ENCODE data around the gene FHIT.
"Not testable (repeated sequence)": the region's sequence is repeated elsewhere in the genome, so short reads cannot be mapped to it uniquely, and the experiment has no call there.

The FHIT gene

DNA sequence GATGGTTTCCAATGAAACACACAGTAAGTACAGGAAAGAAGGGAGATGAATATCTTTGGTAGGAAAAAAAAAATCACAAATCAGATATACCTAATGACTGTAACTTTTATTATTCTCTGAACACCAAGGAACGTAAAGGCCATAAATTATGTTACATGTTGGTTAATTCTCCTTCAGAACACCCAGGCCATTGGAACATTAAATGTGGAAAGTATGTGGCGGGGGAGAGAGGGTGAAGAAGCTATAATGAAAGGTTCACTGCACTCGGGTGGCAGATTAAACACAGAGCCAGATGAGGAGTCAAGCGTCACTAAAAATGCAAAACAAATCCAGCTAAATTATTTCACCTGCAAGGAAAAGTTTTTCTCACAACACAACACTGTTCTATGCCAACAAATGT, 193.8 kb downstream of the FHIT start:
- DNase-seq (ENCODE audit: low read depth): no peak

- DNase-seq (ENCODE audit: low read depth): no peak
Measured at GRCh38 chr3:61055447-61055846, 195.8 kb downstream of the FHIT start.

DNA sequence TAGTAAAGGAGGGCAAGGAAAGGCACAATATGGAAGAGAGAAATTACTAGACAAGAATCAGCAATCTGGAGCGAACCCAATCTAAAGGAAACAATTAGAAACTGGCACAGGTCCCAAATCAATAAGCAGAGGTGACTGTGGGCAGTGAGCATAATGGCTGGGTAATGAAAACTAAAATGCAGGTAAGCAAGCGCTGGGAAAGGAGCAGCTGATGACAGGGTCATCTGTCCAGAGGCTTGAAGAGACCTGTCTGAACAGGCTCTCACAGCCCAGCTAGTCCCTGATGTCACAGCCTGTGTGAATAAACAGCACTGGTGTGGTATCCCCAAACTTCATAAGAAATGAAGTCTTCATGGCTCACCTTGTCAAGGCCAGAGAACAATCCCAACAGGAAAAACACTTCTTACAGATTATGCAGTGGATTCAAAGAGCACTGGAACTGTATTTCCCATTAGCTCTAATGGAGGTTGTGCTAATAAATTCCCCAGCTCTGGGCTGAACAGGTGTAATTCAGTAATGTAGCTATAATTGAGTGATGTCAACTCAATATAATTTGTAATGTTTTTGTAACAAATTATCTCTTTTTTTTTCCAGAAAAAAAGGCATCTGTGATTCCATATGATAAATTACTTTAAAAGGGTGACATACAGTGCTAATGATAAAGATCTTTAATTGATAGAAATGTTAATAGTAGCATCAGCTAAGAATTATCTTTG, 197.3 kb downstream of the FHIT start:
- DNase-seq (ENCODE audit: low read depth): no peak

DNA sequence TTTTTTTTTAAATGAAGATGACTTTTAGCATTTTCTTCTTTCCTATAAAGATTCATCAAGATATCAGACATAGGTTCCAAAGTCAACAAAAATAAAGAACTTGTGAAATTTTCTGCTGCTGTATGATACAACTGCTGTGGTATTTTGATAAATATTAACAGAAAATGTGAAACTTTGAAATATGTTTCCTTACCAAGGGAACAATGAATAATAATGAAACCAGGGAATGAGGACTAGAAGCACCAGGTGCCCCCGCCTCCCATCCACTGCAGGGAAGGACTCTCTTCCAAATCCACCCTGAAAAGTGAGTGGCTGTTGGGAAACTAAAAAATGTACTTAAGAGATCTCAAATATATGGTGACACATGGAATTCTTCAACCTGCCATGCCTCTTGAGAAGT, 198.4 kb downstream of the FHIT start:
- DNase-seq (ENCODE audit: low read depth): no peak

DNA sequence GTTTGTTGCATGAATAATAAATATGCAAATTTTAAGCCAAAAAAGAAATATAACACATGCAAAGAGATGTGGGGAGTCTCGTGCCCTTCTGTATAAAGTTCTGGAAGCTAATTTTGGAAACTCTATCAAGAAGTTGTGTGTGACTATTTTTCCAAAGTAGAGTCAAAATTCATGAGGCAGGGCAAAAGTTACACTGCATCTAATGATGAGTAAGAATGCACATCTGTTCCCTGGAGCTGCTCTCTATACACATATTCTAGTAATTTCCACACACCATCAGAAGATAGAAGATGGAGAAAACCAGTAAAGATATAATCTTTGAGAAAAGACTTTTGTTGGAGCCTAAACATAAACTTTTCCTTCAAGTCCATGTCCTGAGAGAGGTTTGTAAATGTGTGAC, 199.6 kb downstream of the FHIT start:
- no peak for DNase-seq (ENCODE audit: low read depth)

- DNase-seq (ENCODE audit: low read depth): not testable (repeated sequence)
Measured at GRCh38 chr3:61045169-61045568, 206.1 kb downstream of the FHIT start.

DNA sequence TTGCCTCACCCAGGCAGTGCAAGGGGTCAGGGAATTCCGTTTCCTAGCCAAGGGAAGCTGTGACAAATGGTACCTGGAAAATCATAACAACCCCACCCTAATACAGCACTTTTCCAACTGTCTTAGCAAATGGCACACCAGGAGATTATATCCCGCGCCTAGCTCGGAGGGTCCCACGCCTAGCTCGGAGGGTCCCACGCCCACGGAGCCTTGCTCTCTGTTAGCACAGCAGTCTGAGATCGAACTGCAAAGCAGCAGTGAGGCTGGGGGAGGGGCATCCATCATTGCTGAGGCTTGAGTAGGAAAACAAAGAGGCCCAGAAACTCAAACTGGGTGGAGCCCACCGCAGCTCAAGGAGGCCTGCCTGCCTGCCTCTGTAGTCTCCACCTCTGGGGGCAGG, 208.1 kb downstream of the FHIT start:
- DNase-seq (ENCODE audit: low read depth): no peak

- no peak for DNase-seq (ENCODE audit: low read depth)
Measured at GRCh38 chr3:61040618-61041017, 210.6 kb downstream of the FHIT start.

DNA sequence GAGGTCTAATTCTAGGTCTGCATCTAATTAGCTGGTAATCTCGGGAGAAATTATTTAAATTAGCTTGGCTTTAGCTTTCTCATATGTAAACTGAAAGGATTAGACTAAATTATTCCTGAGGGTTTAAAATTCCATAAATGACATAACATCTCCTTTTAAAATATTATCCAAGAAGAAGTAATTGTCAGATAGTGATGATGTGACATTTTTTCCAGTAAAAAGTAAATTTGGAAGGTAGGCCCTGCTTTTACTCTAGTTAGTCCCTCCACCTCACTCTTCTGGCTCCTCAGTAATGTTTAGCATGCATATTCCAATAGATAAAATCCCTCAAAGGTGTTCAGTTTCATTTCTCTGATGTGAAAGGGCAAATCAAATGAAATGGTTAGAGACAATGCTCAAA, 215.7 kb downstream of the FHIT start:
- no peak for DNase-seq (ENCODE audit: low read depth)

DNA sequence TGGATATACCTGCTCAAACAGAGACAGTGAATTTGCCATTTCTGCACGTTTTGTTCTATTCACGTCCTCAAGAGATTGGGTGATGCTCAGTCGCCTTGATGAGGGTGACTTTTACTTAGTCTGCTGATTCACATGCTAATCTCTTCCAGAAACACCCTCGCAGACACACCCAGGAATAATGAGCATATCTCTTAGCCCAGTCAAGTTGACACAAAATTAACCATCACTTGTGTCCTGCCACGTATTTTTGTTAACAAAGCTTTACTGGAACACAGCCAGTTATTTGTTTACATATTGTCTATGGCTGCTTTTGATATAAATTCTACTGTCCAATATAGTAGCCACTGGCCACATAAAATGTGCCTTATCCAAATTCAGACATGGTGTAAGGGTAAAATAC, 218.3 kb downstream of the FHIT start:
- no peak for DNase-seq (ENCODE audit: low read depth)

DNA sequence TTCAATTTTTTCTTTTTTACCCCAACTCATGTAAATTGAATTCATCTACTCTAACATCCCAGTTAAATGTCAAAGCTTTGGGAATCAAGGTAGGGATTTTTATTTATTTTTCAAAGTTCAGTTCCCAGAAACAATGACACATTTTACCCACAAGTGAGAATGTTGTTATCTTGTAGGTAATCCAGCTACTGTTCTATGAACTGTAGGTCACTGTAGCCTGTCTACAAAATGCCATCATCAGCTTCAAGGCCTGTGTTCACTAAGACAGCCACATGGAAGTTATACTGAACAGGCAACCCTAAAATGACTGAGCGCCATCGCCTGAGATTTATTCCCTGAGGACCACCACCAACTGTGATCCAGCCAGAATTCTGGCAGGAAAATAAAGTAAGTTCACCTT, 219.7 kb downstream of the FHIT start:
- DNase-seq (ENCODE audit: low read depth): no peak

DNA sequence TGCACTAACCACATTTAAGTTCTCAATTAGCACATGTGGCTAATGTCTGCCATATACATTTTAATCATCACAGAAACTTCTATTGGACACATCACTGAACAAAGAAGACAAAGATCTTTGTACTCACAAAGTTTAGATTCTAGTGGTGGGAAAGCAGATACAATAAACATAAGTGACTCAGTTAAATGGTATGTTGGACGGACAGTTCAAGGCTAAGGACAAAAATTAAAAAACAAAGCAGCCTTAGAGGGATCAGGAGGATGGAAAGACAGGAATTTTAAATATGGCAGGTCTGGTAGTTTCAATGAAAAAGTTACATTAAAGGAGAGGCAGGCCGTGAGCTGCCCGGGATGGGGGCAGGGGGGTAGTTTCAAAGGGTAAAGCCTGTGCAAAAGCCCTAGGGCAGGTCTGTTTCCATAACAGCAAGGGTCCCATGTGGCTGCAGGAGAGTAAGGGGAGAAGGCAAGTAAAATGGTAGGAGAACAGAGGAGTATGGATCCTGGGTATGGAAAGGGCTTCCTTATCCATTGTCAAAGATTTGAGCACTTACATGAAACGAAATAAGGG, 220.7 kb downstream of the FHIT start:
- DNase-seq (ENCODE audit: low read depth): no peak

DNA sequence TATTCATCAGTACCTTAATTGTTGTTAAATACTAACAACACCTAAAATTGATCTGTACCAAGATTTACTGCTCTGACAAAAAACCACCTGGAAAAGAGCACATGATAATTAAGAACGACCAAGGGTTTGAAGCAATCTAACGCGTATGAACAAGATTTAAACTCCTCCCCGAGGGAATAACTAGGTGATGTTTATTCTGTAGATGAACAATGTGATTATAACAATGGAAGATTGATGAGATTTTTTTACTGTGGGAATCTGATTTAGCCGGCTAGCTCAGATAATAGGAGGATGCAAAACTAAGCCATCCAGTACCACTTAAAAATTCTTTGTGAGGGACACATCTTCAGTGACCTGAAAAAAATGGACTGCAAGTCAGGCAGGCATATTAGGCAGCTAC, 222.1 kb downstream of the FHIT start:
- DNase-seq (ENCODE audit: low read depth): no peak

GRCh38 chr3:61018807-61019206, 232.4 kb downstream of the FHIT start:
- DNase-seq (ENCODE audit: low read depth): no peak

GRCh38 chr3:61017028-61017427, 234.2 kb downstream of the FHIT start:
- DNase-seq (ENCODE audit: low read depth): not testable (repeated sequence)

GRCh38 chr3:61015859-61016258, 235.4 kb downstream of the FHIT start:
- no peak for DNase-seq (ENCODE audit: low read depth)

GRCh38 chr3:61015408-61015807, 235.8 kb downstream of the FHIT start:
- DNase-seq (ENCODE audit: low read depth): no peak

- no peak for DNase-seq (ENCODE audit: low read depth)
Measured at GRCh38 chr3:61008998-61009380, 242.3 kb downstream of the FHIT start.

DNA sequence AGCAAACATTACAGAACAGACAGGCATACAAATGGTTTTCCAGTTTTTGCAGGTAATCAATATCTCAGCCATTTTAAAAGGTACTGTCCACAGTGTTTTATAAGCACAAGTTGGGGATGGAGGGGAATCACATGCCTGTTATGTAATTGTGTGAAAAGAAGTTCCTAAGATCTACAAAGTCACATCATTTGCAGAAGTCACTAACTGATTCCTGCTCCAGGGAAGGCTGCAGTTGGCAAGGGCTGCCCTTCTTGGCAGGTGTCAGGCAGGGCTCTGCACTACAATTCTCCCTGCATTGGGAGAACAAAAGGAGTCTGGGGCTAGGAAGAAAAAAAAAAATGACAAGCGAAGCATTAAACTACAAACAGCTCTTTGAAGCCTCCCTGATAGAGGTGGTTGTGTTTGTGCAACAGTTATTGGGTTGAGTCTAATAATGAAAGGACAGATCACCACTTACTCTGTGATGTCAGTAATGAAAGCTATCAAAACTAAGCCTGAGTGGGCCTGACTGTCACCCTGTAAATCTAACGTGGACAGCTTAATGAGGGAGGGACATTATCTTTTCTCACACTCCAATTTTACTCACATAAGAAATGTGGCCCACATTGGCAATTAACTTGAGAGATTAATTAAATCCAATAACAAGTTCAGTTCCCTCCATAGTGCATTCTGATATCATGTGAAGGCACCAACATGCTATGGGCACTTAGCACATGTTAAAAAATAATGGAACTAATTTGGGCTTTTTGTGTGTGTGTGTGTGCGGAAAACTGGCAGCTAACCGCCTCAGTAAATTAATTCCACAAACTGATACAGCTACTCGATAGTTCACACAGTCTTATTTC, 242.9 kb downstream of the FHIT start:
- DNase-seq (ENCODE audit: low read depth): no peak

DNA sequence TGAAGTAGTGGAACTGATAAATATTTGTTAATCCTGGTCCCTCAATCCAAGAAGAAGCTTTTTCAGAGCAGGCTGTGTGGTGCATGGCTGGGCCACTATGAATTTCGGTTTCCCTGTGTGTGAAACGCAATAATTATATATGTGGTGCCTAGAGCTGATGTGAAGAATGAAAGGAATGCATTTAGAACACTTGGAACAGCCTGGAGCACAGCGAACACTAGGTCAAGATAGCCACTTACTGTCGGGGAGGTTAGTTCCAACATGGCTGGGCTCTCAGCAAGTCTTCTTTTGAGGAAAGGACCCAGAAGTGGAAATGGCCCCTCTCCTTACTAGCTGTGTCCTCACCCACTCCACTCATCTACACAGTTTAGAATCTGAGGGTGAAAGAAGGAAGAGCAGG, 245.7 kb downstream of the FHIT start:
- no peak for DNase-seq (ENCODE audit: low read depth)

DNA sequence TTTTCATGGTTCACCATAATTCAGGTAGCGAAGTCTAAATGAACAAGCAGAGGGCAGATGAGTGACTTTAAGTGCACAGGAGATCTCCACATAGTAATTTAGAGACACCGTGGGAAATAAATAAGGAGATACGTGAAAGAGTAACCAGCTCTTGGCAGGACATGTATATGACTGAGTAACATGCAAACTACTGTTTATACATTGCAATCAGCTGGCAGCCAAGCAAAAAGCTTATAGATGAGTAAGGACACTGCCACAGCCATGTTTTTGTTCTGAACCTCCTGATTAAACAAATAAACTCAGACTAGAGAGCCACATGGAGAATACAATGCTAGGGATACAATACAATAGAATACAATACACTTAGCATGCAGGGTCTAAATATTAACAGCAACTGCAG, 252.4 kb downstream of the FHIT start:
- no peak for DNase-seq (ENCODE audit: low read depth)

DNA sequence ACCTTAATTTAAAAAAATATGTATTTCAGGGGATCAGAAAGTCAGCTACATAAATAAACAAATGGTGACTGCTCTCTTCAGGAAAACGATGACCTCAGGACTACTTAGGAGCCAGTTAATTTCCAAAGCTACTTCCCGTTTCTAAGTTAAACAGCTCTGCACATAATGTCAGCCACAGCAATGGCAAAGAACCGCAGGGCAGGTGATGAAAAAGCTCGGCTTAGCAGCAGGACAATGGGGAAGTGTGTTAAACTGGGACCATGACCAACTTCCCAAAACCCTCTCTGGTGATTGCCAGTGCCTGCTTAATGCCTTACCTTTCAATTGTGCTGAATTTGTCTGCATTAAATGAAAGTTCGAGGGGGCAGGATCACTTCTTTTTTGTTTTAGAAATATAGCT, 258.9 kb downstream of the FHIT start:
- no peak for DNase-seq (ENCODE audit: low read depth)

GRCh38 chr3:60990442-60990730, 260.9 kb downstream of the FHIT start:
- DNase-seq (ENCODE audit: low read depth): no peak
